G401 (cell line): Measurements from ENCODE around the gene FKBP7. TPM values are rescaled to one million over a fixed set of nuclear protein-coding genes. Genes with fewer than 3 reads are reported as not detected.
A peak's percentile ranks its signal among the peaks of the same experiment; 100 is the strongest.
"Not testable (repeated sequence)": the region's sequence is repeated elsewhere in the genome, so short reads cannot be mapped to it uniquely, and the experiment has no call there.

Source experiments
- DNase-seq: peaks from one replicate; pipeline ENCODE4 v3.0.0-alpha.2; 2015; ENCODE audit warnings: low spot score
- in situ Hi-C: cut with HindIII; loops from 2 replicates; pipeline ENCODE4 v1.10.0; 2016; ENCODE audit warnings: low sequenced_read_pairs, mixed read lengths
- total RNA-seq: library from RNA; depleted of rRNA; stranded (reverse); fragments of >200 nt; shearing (Covaris generic); gene quantifications from 2 replicates; pipeline ENCODE4 v1.2.3, GENCODE V29; 2014; rRNA removed

FKBP7 gene
- total RNA-seq, result 11.0 and 13.5 TPM in 2 replicates

GRCh38 chr2:178478439-178479274 is at the start of gene FKBP7:
TSS of gene FKBP7 (minus strand) at chr2:178478600. CDS start at chr2:178478499, 101 bp downstream.
- in situ Hi-C loops, result no loop called here
- DNase-seq, result peak; percentile 93

- DNase-seq, result no peak
- in situ Hi-C loops, result no loop called here
Measured at GRCh38 chr2:178527592-178527991, 49.2 kb upstream of the FKBP7 start.

DNA sequence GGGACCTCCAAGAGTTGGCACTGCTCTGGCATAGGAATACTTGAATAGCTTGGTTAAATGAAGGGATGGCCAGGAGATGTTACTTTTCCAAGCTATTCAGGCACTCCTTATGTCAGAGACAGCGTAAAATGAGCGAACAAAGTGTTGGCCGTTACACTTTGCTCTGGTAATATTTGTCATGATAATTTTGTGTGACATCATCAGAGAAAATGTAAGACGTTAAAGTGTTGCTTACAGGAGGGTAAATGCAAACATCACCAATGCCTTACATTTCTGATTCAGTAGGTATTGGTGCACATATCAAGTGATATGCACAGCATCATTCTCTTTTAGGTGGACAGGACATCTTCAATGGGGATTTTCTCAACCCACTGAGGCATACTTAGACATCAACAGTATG is 47.9 kb upstream of the FKBP7 start:
- in situ Hi-C loops, result no loop called here
- DNase-seq, result no peak

DNA sequence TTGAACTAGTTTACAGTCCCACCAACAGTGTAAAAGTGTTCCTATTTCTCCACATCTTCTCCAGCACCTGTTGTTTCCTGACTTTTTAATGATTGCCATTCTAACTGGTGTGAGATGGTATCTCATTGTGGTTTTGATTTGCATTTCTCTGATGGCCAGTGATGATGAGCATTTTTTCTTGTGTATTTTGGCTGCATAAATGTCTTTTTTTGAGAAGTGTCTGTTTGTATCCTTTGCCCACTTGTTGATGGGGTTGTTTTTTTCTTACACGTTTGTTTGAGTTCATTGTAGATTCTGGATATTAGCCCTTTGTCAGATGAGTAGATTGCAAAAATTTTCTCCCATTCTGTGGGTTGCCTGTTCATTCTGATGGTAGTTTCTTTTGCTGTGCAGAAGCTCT is 47.1 kb upstream of the FKBP7 start:
- in situ Hi-C loops, DNase-seq: not testable (repeated sequence)

DNA sequence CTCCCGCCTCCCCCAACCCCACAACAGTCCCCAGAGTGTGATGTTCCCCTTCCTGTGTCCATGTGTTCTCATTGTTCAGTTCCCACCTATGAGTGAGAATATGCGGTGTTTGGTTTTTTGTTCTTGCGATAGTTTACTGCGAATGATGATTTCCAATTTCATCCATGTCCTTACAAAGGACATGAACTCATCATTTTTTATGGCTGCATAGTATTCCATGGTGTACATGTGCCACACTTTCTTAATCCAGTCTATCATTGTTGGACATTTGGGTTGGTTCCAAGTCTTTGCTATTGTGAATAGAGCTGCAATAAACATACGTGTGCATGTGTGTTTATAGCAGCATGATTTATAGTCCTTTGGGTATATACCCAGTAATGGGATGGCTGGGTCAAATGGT is 46.6 kb upstream of the FKBP7 start:
- in situ Hi-C loops, DNase-seq: not testable (repeated sequence)

DNA sequence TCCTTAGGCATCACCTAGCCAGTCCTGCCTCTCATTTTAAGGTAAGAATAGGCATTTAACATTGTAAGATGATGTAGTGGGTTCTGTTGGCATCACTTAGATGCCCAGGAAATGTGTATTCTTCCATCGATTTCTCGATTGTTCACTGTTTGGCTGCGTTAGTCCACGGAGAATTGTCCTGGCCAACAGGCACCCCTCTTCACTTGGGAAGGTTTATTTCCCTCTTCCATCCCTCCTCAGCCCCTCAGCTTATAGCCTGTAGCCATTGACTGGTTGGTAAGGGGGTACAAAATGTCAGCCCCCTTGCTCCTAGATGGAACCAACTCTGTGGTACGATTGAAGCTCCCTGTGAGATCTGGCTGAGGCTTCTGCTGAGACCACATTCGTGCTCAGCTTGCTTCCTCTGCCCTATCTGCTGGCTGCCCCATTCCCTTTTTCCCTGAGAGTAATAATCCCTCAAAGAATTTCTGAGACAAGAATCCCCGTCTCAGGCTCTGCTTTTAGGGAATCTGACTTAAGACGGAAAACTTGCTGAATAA is 45.3 kb upstream of the FKBP7 start:
- in situ Hi-C loops, result no loop called here
- peak; percentile 34 for DNase-seq

DNA sequence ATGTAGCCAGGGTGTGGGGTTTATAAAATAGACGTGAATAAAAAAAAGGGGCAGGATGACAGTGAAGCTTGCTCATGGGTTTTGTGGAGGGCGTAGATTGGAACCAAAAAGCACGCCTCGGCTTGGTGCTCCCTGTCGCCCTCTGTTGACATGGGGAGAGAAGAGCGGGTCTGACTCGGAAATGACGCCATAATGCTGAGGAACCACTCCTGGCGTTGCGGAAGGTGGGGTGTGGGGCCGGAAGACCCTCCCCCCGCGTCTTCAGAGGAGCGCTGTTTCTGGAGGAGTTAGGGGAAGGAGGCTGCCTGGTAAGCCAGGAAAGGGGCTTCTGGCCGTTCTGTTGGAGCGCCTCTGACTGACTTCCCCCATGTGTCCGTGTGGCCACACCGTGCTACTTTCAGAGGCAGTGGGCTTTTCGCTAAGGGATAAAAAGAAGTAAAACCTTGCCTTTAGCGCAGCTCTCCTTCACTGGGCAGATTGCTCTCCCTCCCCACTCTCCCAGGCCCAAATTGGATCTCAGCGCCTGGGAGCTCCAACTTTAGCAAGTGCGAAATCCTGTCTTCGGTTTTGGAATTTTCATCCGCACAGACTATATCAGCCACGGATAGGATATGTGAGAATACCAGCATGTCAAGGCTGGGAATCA is 44.7 kb upstream of the FKBP7 start:
- in situ Hi-C loops, result no loop called here
- DNase-seq, result peak; percentile 67

- DNase-seq, result no peak
- in situ Hi-C loops, result no loop called here
Measured at GRCh38 chr2:178521304-178522150, 43.1 kb upstream of the FKBP7 start.

DNA sequence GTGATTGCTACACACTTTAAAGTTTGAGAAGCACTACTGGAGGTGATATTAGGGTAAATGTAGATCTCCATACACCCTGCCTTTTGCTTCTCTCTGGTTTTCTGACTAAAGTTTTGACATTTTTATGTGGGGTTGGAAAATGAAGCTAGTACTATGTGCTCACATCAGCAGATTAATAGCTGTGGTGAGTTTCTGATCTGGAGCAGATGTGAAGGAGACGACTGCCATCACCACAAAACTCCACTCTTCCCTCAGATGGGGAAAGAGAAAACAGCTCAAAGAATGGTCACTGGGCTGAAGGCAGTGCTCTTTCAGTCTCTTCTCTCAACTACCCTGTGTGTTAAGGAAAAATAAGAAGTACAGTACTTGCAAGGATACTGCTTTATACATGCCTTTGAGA is 39.1 kb upstream of the FKBP7 start:
- no peak for DNase-seq
- in situ Hi-C loops, result no loop called here

DNA sequence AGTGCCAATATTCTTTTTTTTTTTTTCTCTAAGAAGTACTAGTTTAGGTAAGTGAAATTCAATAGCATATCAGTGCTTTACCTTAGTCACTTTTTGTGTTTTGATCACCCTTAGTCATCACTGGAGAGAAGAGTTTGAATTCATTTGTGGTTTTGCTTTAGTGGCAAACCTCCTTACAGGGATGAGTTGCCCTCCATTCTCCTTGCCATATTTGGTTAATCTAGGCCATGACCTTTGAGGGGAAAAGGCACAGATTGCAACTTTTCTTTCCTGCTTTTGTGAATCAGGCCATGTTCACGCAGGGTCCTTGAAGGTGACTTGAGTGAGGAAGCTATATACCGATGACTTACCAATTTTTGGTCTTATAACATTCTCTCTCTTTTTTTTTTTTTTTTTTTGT is 36.3 kb upstream of the FKBP7 start:
- DNase-seq, result no peak
- in situ Hi-C loops, result no loop called here

DNA sequence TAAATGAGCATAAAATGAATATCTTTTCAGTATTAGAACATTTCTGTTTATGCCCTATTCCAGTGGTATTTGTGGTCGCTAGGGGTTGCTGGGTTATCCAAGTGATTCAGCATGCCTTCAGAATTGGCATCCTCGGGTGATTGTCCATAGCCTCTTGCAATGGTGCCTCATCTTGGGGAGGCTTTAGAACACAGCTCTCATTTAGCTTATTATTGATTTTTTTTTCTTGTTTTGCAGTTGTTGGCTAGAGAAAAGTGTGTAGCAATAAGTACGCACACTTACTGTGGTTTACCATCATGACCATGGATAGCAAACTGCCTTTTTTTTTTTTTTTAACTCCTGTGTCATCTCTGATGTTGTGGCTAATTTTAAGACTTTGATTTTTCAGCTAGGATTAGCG is 35.5 kb upstream of the FKBP7 start:
- DNase-seq, result no peak
- in situ Hi-C loops, result no loop called here

GRCh38 chr2:178512484-178512883 is 34.1 kb upstream of the FKBP7 start:
- in situ Hi-C loops, result no loop called here
- DNase-seq, result no peak

DNA sequence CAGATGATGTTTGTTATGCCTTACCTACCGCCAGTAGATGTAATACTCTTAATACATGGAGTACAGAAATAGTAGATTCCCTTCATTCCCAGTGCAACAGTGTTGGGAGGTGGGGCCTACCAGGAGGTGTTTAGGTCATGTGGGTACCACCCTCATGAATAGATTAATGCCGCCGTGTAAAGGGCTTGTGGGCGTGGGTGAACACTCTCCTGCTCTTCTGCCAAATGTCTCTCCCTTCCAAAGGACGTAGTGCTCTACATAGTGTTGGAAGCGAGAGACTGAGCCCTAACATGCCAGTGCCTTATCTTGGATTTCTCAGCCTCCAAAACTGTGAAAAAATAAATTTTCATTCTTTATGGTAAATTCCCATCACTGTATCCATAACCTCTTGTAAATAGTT is 32.0 kb upstream of the FKBP7 start:
- in situ Hi-C loops, result no loop called here
- DNase-seq, result no peak

GRCh38 chr2:178508646-178509045 is 30.2 kb upstream of the FKBP7 start:
- DNase-seq, result no peak
- in situ Hi-C loops, result no loop called here

- no peak for DNase-seq
- in situ Hi-C loops, result no loop called here
Measured at GRCh38 chr2:178506949-178507348, 28.5 kb upstream of the FKBP7 start.

GRCh38 chr2:178506524-178506923 is 28.1 kb upstream of the FKBP7 start:
- in situ Hi-C loops, result no loop called here
- DNase-seq, result no peak

- in situ Hi-C loops, result no loop called here
- no peak for DNase-seq
Measured at GRCh38 chr2:178506101-178506500, 27.7 kb upstream of the FKBP7 start.

- DNase-seq, result no peak
- in situ Hi-C loops, result no loop called here
Measured at GRCh38 chr2:178502751-178503150, 24.4 kb upstream of the FKBP7 start.

DNA sequence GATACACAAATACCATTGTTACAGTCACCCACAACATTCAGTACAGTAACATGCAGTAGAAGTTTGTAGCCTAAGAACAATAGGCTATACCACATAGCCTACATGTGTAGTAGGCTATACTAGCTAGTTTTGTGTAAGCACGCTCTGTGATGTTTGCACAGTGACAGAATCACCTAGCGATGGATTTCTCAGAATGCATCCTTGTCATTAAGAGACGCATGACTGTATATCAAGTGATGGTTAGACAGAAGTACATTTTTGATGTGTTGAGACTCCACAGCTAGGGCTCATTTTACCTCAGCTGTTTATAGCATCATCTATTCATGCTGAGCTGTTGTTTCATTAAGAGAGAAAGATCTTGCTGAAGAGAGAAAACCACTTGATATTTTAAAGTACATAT is 21.2 kb upstream of the FKBP7 start:
- in situ Hi-C loops, result no loop called here
- no peak for DNase-seq

GRCh38 chr2:178498137-178498536 is 19.7 kb upstream of the FKBP7 start:
- in situ Hi-C loops, result no loop called here
- no peak for DNase-seq
